ENCODE data around the gene PMVK.

The PMVK gene

GRCh38 chr1:154957091-154957657, 20.7 kb upstream of the PMVK start:
- TF ChIP-seq, protein P1, sequence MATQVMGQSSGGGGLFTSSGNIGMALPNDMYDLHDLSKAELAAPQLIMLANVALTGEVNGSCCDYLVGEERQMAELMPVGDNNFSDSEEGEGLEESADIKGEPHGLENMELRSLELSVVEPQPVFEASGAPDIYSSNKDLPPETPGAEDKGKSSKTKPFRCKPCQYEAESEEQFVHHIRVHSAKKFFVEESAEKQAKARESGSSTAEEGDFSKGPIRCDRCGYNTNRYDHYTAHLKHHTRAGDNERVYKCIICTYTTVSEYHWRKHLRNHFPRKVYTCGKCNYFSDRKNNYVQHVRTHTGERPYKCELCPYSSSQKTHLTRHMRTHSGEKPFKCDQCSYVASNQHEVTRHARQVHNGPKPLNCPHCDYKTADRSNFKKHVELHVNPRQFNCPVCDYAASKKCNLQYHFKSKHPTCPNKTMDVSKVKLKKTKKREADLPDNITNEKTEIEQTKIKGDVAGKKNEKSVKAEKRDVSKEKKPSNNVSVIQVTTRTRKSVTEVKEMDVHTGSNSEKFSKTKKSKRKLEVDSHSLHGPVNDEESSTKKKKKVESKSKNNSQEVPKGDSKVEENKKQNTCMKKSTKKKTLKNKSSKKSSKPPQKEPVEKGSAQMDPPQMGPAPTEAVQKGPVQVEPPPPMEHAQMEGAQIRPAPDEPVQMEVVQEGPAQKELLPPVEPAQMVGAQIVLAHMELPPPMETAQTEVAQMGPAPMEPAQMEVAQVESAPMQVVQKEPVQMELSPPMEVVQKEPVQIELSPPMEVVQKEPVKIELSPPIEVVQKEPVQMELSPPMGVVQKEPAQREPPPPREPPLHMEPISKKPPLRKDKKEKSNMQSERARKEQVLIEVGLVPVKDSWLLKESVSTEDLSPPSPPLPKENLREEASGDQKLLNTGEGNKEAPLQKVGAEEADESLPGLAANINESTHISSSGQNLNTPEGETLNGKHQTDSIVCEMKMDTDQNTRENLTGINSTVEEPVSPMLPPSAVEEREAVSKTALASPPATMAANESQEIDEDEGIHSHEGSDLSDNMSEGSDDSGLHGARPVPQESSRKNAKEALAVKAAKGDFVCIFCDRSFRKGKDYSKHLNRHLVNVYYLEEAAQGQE (IDR thresholded peaks at IDR 0.05; ENCODE audit: insufficient read depth in 1 of 2, low read depth in 2 of 2, low read length in 2 of 2) = no peak
- no peak for TF ChIP-seq TAF1 (IDR thresholded peaks at IDR 0.05; ENCODE audit: borderline replicate concordance, insufficient read depth, low read length)
- no peak for TF ChIP-seq POLR2AphosphoS5 (IDR thresholded peaks at IDR 0.05; ENCODE audit: low read depth, low read length)

DNA sequence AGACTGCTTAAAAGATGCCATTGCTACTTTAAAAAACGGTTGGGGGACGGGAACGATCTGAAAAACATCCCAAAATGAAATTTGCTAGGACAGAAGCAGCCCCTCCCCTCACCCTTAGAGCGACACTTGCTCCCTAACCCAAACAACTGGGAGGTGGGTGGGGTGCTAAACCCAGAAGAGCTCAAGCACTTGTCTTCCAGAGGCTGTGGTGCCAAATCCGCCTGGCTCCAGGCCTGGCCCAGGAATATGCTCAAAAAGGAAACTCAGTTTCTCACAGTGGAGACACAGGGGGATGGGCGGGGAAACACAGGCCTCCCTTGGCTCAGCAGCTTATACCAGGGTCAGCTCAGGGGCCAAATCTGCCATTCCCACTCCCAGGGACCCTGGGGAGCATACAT, 20.0 kb upstream of the PMVK start:
- TF ChIP-seq POLR2AphosphoS5 (IDR thresholded peaks at IDR 0.05; ENCODE audit: low read depth, low read length) = peak; percentile 35; the same call in 1 of the 2 replicates
- TF ChIP-seq, protein P1 (IDR thresholded peaks at IDR 0.05; ENCODE audit: insufficient read depth in 1 of 2, low read depth in 2 of 2, low read length in 2 of 2) = no peak

- TF ChIP-seq SIN3A (IDR thresholded peaks at IDR 0.05; ENCODE audit: borderline replicate concordance, insufficient read depth, low read length) (no peak), POLR2AphosphoS5 (IDR thresholded peaks at IDR 0.05; ENCODE audit: low read depth, low read length) (no peak)
Measured at GRCh38 chr1:154955718-154956543, 19.4 kb upstream of the PMVK start, which contains the start of gene PBXIP1. Gene PBXIP1 (minus strand): TSS chr1:154956099. CDS start chr1:154953721, 2,378 bp downstream.

- no peak for TF ChIP-seq TAF1 (IDR thresholded peaks at IDR 0.05; ENCODE audit: borderline replicate concordance, insufficient read depth, low read length)
Measured at GRCh38 chr1:154955039-154955717, 18.7 kb upstream of the PMVK start.

GRCh38 chr1:154954541-154954940, 18.0 kb upstream of the PMVK start:
- TF ChIP-seq SIN3A (IDR thresholded peaks at IDR 0.05; ENCODE audit: borderline replicate concordance, insufficient read depth, low read length) = no peak
- TF ChIP-seq, protein P1 (IDR thresholded peaks at IDR 0.05; ENCODE audit: insufficient read depth in 1 of 2, low read depth in 2 of 2, low read length in 2 of 2) = no peak
- no peak for TF ChIP-seq TAF1 (IDR thresholded peaks at IDR 0.05; ENCODE audit: borderline replicate concordance, insufficient read depth, low read length)

DNA sequence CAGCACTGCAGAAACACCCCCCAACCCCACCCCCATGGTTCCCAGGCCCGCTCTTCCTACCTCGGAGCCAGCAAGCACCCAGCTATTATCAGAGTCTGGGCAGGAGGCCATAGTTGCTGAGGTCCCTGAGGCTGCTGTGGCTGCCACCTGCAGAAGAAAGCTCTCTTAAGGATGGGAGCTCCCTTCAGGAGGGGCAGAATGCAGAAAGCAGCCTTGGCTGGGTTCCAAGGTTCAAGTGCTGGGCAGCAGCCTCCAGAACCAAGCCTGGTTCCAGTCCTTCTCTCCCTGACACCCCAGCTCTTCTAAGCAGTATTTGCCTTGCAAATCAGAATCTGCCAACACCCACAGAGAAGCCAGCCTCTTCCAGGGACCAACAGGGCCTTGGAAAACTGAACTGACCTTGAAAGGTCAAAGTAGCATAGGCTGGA, 17.1 kb upstream of the PMVK start:
- TF ChIP-seq FOXP2 (optimal IDR thresholded peaks at IDR 0.05; ENCODE audit: borderline replicate concordance, extremely low read depth, extremely low read length, insufficient read depth) = no peak
- no peak for TF ChIP-seq SIN3A (IDR thresholded peaks at IDR 0.05; ENCODE audit: borderline replicate concordance, insufficient read depth, low read length)
- TF ChIP-seq, protein P1 (IDR thresholded peaks at IDR 0.05; ENCODE audit: insufficient read depth in 1 of 2, low read depth in 2 of 2, low read length in 2 of 2) = no peak
- no peak for TF ChIP-seq TAF1 (IDR thresholded peaks at IDR 0.05; ENCODE audit: borderline replicate concordance, insufficient read depth, low read length)
- TF ChIP-seq POLR2AphosphoS5 (IDR thresholded peaks at IDR 0.05; ENCODE audit: low read depth, low read length) = no peak

Measured in PFSK-1 (cell line).